ENCODE results near the gene TBCD.

Gene TBCD

GRCh38 chr17:82807101-82807500, 55.2 kb downstream of the TBCD start:
- no peak for DNase-seq (ENCODE audit: low read depth)
- Histone ChIP-seq H3K9me3 (ENCODE audit: control insufficient read depth, low read length) (no peaks in the 10 kb centered on the region), H3K36me3 (ENCODE audit: control insufficient read depth, insufficient read depth, low read length, severe bottlenecking) (peaks cover 10% of the 10 kb centered on the region), H3K4me1 (ENCODE audit: control insufficient read depth, insufficient read depth, low read length) (peaks cover 18% of the 10 kb centered on the region), H3K4me3 (ENCODE audit: low read length) (no peak overlapping the region), H3K27me3 (replicated peaks; ENCODE audit: control insufficient read depth, insufficient read depth, low read length) (no peaks in the 10 kb centered on the region), H3K9ac (ENCODE audit: low read length) (no peak overlapping the region)

GRCh38 chr17:82807562-82807961, 55.7 kb downstream of the TBCD start:
- Histone ChIP-seq H3K4me1 (ENCODE audit: control insufficient read depth, insufficient read depth, low read length) (peaks cover 14% of the 10 kb centered on the region), H3K4me3 (ENCODE audit: low read length) (no peak overlapping the region), H3K9ac (ENCODE audit: low read length) (no peak overlapping the region), H3K9me3 (ENCODE audit: control insufficient read depth, low read length) (no peaks in the 10 kb centered on the region), H3K27me3 (replicated peaks; ENCODE audit: control insufficient read depth, insufficient read depth, low read length) (no peaks in the 10 kb centered on the region), H3K36me3 (ENCODE audit: control insufficient read depth, insufficient read depth, low read length, severe bottlenecking) (peaks cover 10% of the 10 kb centered on the region)
- no peak for DNase-seq (ENCODE audit: low read depth)

- Histone ChIP-seq H3K9me3 (ENCODE audit: control insufficient read depth, low read length) (no peaks in the 10 kb centered on the region), H3K9ac (ENCODE audit: low read length) (no peak overlapping the region), H3K4me1 (ENCODE audit: control insufficient read depth, insufficient read depth, low read length) (peaks cover 14% of the 10 kb centered on the region), H3K4me3 (ENCODE audit: low read length) (no peak overlapping the region), H3K27me3 (replicated peaks; ENCODE audit: control insufficient read depth, insufficient read depth, low read length) (no peaks in the 10 kb centered on the region), H3K36me3 (ENCODE audit: control insufficient read depth, insufficient read depth, low read length, severe bottlenecking) (peaks cover 10% of the 10 kb centered on the region)
- no peak for DNase-seq (ENCODE audit: low read depth)
Observed at GRCh38 chr17:82808006-82808405, 56.1 kb downstream of the TBCD start.

- Histone ChIP-seq H3K9ac (ENCODE audit: low read length) (no peak overlapping the region), H3K27me3 (replicated peaks; ENCODE audit: control insufficient read depth, insufficient read depth, low read length) (no peaks in the 10 kb centered on the region), H3K9me3 (ENCODE audit: control insufficient read depth, low read length) (no peaks in the 10 kb centered on the region), H3K36me3 (ENCODE audit: control insufficient read depth, insufficient read depth, low read length, severe bottlenecking) (peaks cover 10% of the 10 kb centered on the region), H3K4me3 (ENCODE audit: low read length) (no peak overlapping the region), H3K4me1 (ENCODE audit: control insufficient read depth, insufficient read depth, low read length) (peaks cover 14% of the 10 kb centered on the region)
- DNase-seq (ENCODE audit: low read depth), result no peak
Observed at GRCh38 chr17:82808921-82809905, 57.3 kb downstream of the TBCD start.

GRCh38 chr17:82810644-82811430, 59.0 kb downstream of the TBCD start:
- Histone ChIP-seq H3K27me3 (replicated peaks; ENCODE audit: control insufficient read depth, insufficient read depth, low read length) (no peaks in the 10 kb centered on the region), H3K9me3 (ENCODE audit: control insufficient read depth, low read length) (no peaks in the 10 kb centered on the region), H3K4me1 (ENCODE audit: control insufficient read depth, insufficient read depth, low read length) (no peaks in the 10 kb centered on the region), H3K9ac (ENCODE audit: low read length) (no peak overlapping the region), H3K36me3 (ENCODE audit: control insufficient read depth, insufficient read depth, low read length, severe bottlenecking) (peaks cover 17% of the 10 kb centered on the region), H3K4me3 (ENCODE audit: low read length) (no peak overlapping the region)
- DNase-seq (ENCODE audit: low read depth), result no peak

GRCh38 chr17:82812058-82812457, 60.2 kb downstream of the TBCD start:
- Histone ChIP-seq H3K9ac (ENCODE audit: low read length) (no peak overlapping the region), H3K4me1 (ENCODE audit: control insufficient read depth, insufficient read depth, low read length) (no peaks in the 10 kb centered on the region), H3K9me3 (ENCODE audit: control insufficient read depth, low read length) (no peaks in the 10 kb centered on the region), H3K27me3 (replicated peaks; ENCODE audit: control insufficient read depth, insufficient read depth, low read length) (no peaks in the 10 kb centered on the region), H3K4me3 (ENCODE audit: low read length) (no peak overlapping the region), H3K36me3 (ENCODE audit: control insufficient read depth, insufficient read depth, low read length, severe bottlenecking) (peaks cover 23% of the 10 kb centered on the region)
- DNase-seq (ENCODE audit: low read depth), result no peak

- no peaks in the 10 kb centered on the region for H3K9me3 ChIP-seq (ENCODE audit: control insufficient read depth, low read length)
- H3K9ac ChIP-seq (ENCODE audit: low read length), result no peak overlapping the region
- H3K27me3 ChIP-seq (replicated peaks; ENCODE audit: control insufficient read depth, insufficient read depth, low read length), result no peaks in the 10 kb centered on the region
- peaks cover 23% of the 10 kb centered on the region for H3K36me3 ChIP-seq (ENCODE audit: control insufficient read depth, insufficient read depth, low read length, severe bottlenecking)
- DNase-seq (ENCODE audit: low read depth), result no peak
- no peak overlapping the region for H3K4me3 ChIP-seq (ENCODE audit: low read length)
- H3K4me1 ChIP-seq (ENCODE audit: control insufficient read depth, insufficient read depth, low read length), result no peaks in the 10 kb centered on the region
Observed at GRCh38 chr17:82812601-82813000, 60.7 kb downstream of the TBCD start.

- H3K9me3 ChIP-seq (ENCODE audit: control insufficient read depth, low read length), result no peaks in the 10 kb centered on the region
- H3K9ac ChIP-seq (ENCODE audit: low read length), result no peak overlapping the region
- no peak for DNase-seq (ENCODE audit: low read depth)
- H3K4me3 ChIP-seq (ENCODE audit: low read length), result no peak overlapping the region
- H3K36me3 ChIP-seq (ENCODE audit: control insufficient read depth, insufficient read depth, low read length, severe bottlenecking), result peaks cover 23% of the 10 kb centered on the region
- H3K4me1 ChIP-seq (ENCODE audit: control insufficient read depth, insufficient read depth, low read length), result no peaks in the 10 kb centered on the region
- no peaks in the 10 kb centered on the region for H3K27me3 ChIP-seq (replicated peaks; ENCODE audit: control insufficient read depth, insufficient read depth, low read length)
Observed at GRCh38 chr17:82813299-82814051, 61.6 kb downstream of the TBCD start.

GRCh38 chr17:82814834-82815233, 63.0 kb downstream of the TBCD start:
- no peak overlapping the region for H3K4me3 ChIP-seq (ENCODE audit: low read length)
- peaks cover 8% of the 10 kb centered on the region for H3K9me3 ChIP-seq (ENCODE audit: control insufficient read depth, low read length)
- H3K27me3 ChIP-seq (replicated peaks; ENCODE audit: control insufficient read depth, insufficient read depth, low read length), result no peaks in the 10 kb centered on the region
- DNase-seq (ENCODE audit: low read depth), result no peak
- H3K9ac ChIP-seq (ENCODE audit: low read length), result no peak overlapping the region
- H3K36me3 ChIP-seq (ENCODE audit: control insufficient read depth, insufficient read depth, low read length, severe bottlenecking), result peaks cover 28% of the 10 kb centered on the region
- no peaks in the 10 kb centered on the region for H3K4me1 ChIP-seq (ENCODE audit: control insufficient read depth, insufficient read depth, low read length)

- Histone ChIP-seq H3K27me3 (replicated peaks; ENCODE audit: control insufficient read depth, insufficient read depth, low read length) (no peaks in the 10 kb centered on the region), H3K4me1 (ENCODE audit: control insufficient read depth, insufficient read depth, low read length) (no peaks in the 10 kb centered on the region), H3K9me3 (ENCODE audit: control insufficient read depth, low read length) (peaks cover 12% of the 10 kb centered on the region), H3K4me3 (ENCODE audit: low read length) (no peak overlapping the region), H3K36me3 (ENCODE audit: control insufficient read depth, insufficient read depth, low read length, severe bottlenecking) (peaks cover 28% of the 10 kb centered on the region), H3K9ac (ENCODE audit: low read length) (no peak overlapping the region)
- DNase-seq (ENCODE audit: low read depth), result no peak
Observed at GRCh38 chr17:82815354-82815753, 63.5 kb downstream of the TBCD start.

All from adipocyte (in vitro differentiated cells).